GM12801 (cell line): Measurements from ENCODE around the gene PAM.

ENCODE experiments used
- TF ChIP-seq, protein P1 (sequence below): IDR thresholded peaks from one replicate; pipeline ENCODE4 v1.5.1; 2011; ENCODE audit warnings: control low read depth; ENCODE audit not compliant: insufficient read length; ENCODE audit errors: extremely low read depth

The PAM gene

DNA sequence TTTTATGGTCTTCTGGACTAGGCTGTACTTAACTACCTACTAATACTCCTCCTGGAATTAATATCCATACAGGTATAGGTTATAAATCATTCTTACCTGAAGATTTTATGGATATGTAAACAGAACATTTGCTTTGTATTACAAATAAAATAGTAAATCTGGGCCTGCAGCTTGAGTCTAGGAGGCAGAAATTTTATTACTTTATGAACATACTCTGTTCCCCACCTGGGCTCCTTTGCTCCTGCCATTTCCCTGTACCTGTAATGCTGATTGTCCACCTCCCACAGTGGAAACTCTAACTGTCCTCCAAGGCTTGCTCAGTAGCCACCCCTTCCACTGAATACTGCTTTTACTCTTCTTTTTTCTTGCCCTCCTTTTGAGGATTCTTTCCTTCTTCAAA, 108.0 kb downstream of the PAM start:
- TF ChIP-seq, protein P1, sequence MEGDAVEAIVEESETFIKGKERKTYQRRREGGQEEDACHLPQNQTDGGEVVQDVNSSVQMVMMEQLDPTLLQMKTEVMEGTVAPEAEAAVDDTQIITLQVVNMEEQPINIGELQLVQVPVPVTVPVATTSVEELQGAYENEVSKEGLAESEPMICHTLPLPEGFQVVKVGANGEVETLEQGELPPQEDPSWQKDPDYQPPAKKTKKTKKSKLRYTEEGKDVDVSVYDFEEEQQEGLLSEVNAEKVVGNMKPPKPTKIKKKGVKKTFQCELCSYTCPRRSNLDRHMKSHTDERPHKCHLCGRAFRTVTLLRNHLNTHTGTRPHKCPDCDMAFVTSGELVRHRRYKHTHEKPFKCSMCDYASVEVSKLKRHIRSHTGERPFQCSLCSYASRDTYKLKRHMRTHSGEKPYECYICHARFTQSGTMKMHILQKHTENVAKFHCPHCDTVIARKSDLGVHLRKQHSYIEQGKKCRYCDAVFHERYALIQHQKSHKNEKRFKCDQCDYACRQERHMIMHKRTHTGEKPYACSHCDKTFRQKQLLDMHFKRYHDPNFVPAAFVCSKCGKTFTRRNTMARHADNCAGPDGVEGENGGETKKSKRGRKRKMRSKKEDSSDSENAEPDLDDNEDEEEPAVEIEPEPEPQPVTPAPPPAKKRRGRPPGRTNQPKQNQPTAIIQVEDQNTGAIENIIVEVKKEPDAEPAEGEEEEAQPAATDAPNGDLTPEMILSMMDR = no peak

DNA sequence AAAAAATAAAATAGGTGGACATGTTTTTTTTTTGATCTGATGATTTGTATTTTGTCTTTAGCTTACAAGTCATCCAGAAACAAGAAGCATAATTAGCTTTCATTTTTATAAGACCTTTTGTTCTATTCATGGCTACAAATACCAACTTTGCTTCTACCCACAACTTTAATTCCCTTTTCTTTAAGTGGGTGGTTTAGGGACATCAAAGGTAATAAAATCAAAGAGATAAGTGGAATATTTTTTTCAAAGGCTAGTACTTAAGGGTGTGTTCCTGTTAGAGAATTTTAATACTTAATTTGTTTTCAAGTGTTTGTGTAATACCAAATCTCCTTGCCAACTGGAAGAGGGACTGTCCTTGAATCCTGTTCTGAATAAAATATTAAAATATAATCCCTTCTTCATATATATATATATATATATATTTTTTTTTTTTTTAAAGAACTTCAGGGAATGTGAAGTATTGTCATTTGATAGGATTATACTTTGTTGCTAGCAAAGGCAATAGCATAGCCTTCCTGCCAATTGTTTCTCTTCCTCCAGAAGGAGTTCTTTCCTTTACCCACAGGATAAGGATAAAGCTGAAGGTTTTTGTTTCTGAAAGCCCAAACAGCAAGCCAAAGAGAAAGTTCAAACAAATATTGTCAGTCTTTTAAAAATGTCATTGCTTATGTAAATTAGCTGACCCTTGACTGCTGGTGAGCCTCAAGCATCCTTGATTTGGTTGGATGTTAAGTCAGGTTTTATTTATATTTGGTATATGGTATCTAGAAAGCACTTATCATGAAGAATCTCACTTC, 108.9 kb downstream of the PAM start:
- TF ChIP-seq, protein P1 = no peak

DNA sequence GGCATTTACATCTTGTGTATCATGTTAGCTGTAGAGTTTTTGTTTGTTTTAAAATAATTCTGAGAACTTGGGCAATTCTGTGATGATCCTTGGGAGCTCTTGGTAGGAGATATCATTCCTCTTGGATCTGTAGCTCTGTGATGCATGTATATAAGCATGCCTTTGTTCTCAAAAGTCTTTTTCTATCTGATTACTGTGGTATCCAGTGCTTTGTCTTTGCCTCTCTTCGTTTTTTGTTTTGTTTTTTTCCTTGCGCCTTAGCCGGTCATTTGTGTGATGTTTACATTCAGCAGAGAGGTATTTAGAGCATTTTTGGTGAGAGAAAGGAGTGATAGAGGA, 110.0 kb downstream of the PAM start:
- TF ChIP-seq, protein P1 = no peak

DNA sequence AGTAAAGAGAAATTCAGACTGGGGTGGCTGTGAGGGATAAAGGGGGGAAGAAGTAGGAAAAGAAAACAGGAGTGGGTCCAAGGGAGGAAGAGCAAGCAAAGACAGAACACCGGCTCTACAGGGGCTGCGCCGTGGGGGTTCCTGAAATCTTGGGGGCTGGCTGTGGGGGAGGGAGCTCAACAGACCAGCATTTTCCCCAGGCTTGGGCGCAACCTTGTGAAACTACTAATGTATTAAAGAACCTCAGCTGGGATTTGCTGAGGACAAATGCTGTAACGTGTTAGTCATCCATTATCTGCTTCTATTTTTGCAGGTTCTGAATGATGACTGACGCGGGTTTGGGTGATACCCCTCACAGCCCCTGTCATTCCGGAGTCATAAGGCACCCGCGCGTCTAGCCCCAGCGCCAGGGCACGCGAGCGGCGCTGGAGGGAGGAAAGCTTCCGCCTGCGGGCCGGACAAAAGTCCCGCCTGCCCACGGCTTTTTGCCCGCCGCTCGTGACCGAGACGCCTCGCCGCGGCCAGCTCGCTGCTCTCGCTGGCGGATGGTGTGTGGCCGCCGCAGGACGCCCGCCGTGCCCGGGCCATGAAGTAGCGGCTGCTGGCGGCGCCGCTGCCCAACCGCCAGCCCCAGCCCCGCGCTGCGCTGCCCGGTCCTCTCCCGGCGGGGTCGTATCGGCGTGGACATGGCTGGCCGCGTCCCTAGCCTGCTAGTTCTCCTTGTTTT, 110.6 kb downstream of the PAM start:
- TF ChIP-seq, protein P1 = no peak

DNA sequence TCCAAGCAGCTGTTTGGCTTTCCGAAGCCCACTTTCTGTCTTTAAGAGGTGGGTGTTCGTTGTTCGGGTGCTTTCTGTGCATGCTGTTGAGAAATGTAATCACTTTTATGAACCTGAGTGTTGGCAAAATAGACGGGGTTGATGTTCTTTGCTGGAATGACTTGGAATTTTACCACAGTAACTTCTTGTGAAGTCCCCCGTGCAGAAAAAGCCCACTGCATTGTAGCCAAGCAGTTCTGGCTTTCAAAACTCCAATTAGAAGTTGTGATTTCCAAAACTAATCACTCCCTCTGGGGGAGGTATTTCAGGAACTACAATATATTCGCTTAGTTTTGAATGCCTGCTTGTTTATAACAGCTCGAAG, 111.1 kb downstream of the PAM start:
- TF ChIP-seq, protein P1 = no peak

DNA sequence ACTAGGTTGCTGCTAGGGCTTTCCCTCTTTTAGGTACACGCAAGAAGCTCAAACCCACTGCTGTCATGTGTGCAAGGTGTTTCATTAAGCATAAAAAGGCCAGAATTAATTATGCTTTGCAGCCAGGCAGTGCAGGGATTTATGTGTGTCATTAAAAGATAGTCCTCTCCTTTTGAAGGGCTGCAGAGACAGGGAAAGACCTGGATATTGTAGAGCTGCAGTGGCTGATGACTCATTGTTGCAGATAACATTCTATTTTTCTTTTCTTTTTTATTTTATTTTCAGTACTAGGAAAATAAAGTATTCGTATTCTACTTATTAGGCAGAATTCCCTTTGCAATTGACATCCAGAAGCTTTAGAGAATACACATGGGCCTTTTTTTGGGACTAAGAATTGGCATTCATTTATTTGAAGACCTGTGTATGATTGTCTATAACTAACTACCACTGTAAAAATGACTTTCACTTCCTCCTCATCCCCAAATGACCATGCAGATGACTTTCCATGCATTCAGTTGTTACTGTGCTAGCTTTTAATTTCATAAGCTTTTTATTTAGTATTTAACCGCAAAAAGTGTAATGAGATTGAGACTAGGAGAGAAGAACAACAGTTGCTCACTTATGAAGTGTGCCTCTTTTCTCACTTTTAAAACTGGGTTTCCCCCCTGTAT, 113.0 kb downstream of the PAM start:
- TF ChIP-seq, protein P1 = no peak

DNA sequence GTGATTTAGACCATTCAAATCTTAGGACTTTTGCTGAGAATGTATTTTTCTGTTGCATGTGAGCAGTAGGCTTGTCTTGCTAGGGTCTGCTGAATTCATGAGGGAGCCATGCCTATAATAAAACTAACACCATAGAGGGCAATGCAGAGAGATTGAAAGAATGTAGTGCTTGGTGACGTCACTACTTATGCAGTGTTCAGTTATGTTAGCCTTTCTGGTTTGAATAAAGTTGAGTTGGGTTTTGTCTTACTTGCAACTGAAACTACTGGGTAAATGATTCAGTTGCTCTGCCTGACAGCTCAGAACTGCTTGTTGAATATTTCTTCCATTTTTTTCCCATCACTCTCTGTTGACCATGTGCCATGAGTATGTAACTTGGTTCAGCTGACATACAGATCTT, 114.1 kb downstream of the PAM start:
- TF ChIP-seq, protein P1 = no peak
